D721Med (cell line): Measurements from ENCODE around the gene CEP44.
A peak's percentile ranks its signal among the peaks of the same experiment; 100 is the strongest.

ENCODE experiments used
- DNase-seq: peaks from one replicate; pipeline ENCODE4 v3.0.0; 2011; ENCODE audit warnings: low spot score; ENCODE audit not compliant: insufficient read length
- FAIRE-seq: peaks from 2 replicates; lab custom pipeline; 2011; peaks lifted over from hg19 to GRCh38; lab: Jason Lieb, UNC
- TF ChIP-seq, protein P1 (sequence below): IDR thresholded peaks from 2 replicates; pipeline ENCODE4 v1.5.1; 2012; ENCODE audit warnings: mild to moderate bottlenecking, control low read depth; ENCODE audit not compliant: insufficient read depth; ENCODE audit errors: missing control alignments

The CEP44 gene

DNA sequence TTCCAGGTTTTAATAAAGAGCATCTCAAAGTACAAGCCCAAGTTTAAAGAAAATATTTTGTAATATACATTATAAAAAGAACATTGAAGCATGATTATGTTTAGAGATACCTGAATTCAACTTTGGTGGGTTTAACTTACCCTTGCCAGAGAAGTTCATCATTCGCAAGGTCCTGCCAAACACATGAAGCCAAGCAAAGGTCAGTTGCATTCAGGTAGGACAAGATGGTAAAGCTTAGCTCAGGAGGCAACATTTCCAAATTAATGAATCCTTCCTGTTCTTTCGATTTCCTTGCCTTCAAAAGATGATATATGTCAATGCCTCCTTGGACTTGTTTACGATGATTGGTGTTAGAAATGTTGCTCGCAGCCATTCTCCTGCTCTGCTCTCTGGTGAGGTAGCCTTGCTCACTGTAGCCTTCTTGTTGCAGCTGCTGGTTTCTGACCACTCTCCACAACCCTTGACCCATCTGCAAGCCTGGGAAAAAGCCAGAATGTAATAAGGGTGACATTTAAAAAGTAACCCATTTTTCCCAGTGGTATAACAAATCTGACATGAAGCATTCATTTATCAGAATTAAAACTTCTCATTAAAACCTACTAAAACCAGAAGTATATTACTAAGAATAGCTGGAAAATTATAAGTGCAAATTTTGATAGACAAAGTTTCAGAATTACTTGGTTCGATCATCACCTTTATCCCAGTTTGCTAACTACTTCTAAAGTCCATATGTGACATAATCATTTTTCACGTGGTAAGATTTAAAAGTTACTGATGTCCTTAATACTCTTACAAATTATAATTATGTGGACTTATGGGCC, 20.9 kb upstream of the CEP44 start:
- TF ChIP-seq, protein P1, sequence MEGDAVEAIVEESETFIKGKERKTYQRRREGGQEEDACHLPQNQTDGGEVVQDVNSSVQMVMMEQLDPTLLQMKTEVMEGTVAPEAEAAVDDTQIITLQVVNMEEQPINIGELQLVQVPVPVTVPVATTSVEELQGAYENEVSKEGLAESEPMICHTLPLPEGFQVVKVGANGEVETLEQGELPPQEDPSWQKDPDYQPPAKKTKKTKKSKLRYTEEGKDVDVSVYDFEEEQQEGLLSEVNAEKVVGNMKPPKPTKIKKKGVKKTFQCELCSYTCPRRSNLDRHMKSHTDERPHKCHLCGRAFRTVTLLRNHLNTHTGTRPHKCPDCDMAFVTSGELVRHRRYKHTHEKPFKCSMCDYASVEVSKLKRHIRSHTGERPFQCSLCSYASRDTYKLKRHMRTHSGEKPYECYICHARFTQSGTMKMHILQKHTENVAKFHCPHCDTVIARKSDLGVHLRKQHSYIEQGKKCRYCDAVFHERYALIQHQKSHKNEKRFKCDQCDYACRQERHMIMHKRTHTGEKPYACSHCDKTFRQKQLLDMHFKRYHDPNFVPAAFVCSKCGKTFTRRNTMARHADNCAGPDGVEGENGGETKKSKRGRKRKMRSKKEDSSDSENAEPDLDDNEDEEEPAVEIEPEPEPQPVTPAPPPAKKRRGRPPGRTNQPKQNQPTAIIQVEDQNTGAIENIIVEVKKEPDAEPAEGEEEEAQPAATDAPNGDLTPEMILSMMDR = no peak
- DNase-seq (no peak), FAIRE-seq (no peak)

DNA sequence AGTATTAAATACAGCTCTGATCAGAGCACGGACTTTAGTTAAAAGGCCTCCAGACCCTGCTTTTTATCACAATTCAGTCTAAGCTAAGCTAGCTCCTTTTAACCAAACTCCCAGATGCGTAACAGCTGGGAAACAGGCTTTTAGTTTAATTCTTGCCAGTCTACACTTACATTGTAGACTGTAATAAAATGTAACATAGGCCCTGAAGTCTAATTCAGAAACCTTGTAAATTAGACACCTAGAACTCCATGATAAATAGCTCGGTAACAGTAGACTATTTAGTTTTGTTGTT, 20.3 kb upstream of the CEP44 start:
- FAIRE-seq = peak; percentile 41
- no peak for DNase-seq
- TF ChIP-seq, protein P1 = no peak

DNA sequence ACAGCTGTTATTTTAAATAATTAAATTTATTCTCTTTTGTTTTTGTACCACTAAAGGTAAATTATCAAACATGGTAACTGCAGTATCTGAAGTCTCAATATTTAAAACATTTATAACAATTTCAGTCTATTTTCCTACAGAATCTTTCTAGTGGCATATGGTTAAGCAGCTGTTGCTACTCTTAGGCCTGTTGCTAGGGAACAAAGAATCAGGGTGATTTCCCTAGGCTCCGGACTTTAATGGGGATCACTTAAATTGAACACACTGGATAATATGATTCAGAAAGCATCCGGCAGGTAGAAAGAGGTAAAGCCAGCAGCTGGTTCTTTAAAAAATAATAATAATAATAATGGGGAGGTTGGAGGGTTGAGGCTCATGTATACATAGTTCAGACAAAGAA, 17.8 kb upstream of the CEP44 start:
- TF ChIP-seq, protein P1 = no peak
- DNase-seq (peak; percentile 21), FAIRE-seq (peak; percentile 6)

DNA sequence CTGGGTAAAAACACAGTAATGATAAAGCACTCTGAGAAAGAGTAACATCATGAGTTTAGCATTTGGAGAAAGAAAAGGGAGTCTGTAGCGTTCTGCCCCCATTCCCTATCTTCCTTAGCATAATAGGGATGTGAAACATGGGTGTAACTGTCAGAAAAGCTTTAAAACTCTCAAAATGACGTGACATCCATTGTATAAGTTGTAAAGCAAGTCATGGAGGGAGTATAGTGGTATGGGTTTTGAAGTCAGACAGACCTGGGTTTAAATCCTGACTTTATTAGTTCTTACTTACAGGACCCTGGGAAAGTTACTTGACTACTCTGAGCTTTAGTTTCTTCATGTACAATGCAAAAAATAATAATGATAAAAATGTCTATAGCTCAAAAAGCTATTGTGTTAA, 17.3 kb upstream of the CEP44 start:
- DNase-seq (no peak), FAIRE-seq (peak; percentile 90)
- TF ChIP-seq, protein P1 = no peak

DNA sequence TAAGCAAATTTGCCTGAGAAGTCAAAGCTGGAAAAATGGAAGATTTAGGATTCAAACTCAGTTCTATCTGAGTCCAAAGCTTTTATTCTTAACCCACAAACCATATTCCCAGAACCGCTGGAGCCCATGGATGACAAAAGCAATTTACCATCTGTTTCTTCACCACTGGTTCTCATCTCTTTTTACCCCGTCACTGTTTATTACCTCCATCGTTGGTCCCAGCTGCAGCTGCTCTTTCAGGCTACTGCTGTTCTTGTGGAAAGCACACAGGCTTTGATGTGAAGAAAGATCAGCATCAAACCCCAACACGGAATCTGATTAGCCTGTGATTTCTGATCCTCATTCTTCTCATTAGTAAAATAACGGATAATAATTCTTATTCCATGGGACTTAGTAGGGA, 9.8 kb upstream of the CEP44 start:
- no peak for DNase-seq
- FAIRE-seq = peak; percentile 78
- TF ChIP-seq, protein P1 = no peak

DNA sequence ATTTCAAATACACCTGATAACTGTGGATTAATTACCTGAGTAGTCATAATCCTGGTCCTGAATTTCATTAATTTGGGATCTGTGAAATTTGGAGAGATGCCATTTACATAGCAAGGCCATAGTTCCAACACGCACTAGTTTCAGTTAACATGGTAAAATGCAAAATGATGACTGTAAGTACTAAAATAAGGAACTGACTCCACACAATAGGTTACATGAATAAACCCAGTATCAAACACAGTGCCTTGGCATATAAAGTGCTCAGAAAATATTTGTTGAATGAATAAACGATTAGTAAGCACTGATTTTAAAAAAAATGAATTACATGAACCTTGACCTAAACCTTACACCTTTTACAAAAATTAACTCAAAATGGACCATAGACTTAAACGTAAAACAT, 9.3 kb upstream of the CEP44 start:
- peak; percentile 72 for FAIRE-seq
- TF ChIP-seq, protein P1 = no peak
- DNase-seq = no peak

DNA sequence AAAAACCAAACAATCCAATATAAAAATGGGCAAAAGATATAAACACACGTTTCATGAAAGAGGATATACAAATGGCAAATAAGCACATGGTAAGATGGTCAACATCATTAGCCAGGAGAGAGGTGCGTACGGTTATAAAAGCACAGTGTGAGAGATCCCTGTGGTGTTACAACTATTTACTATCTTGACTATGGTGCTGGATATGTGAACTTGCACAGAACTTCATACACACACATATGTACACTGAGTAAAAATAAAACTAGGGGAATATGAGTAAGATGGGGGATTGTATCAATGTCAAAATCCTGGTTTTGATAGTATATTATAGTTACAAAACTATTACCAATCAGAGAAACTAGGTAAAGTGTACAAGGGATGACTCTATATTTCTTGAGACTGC, 8.6 kb upstream of the CEP44 start:
- FAIRE-seq (peak; percentile 63), DNase-seq (no peak)
- TF ChIP-seq, protein P1 = no peak
